GM23338 (cell line): Measurements from ENCODE around the gene CCDC74A. TPM values are rescaled to one million over a fixed set of nuclear protein-coding genes. Genes with fewer than 3 reads are reported as not detected.

Experiments used
- ATAC-seq: fragments of 200-7000 bp; cut with Tn5 transposase; 3 replicates; pipeline ENCODE4 v1.9.1; 2020
- DNase-seq: peaks from one replicate; pipeline ENCODE4 v3.0.0-alpha.2; 2015; ENCODE audit warnings: low spot score
- H2AFZ ChIP-seq: fragments of 200-600 bp; sonication (generic); 2 replicates; pipeline ENCODE4 v1.8.0; 2016; ENCODE audit warnings: antibody characterized with exemption, mild to moderate bottlenecking, moderate library complexity
- H3F3A ChIP-seq: fragments of 200-600 bp; sonication (generic); replicated peaks from 2 replicates; pipeline ENCODE4 v1.8.0; 2017; ENCODE audit warnings: antibody characterized with exemption, mixed run types, low read depth
- H3K27ac ChIP-seq: fragments of 200-600 bp; sonication (generic); 2 replicates; pipeline ENCODE4 v1.6.1; 2016; ENCODE audit warnings: low read depth
- H3K27me3 ChIP-seq: fragments of 200-600 bp; sonication (generic); 2 replicates; pipeline ENCODE4 v1.8.0; 2016; ENCODE audit warnings: mild to moderate bottlenecking, mixed run types, moderate library complexity; ENCODE audit not compliant: insufficient read depth
- H3K36me3 ChIP-seq: fragments of 200-600 bp; sonication (generic); 2 replicates; pipeline ENCODE4 v1.8.0; 2016; ENCODE audit warnings: mild to moderate bottlenecking; ENCODE audit not compliant: insufficient read depth
- H3K4me1 ChIP-seq: fragments of 200-600 bp; sonication (generic); 2 replicates; pipeline ENCODE4 v1.8.0; 2016; ENCODE audit warnings: mild to moderate bottlenecking, moderate library complexity; ENCODE audit not compliant: insufficient read depth
- H3K4me2 ChIP-seq: fragments of 200-600 bp; sonication (generic); 2 replicates; pipeline ENCODE4 v1.7.1; 2017; ENCODE audit warnings: mixed run types
- H3K4me3 ChIP-seq: fragments of 200-600 bp; sonication (generic); 2 replicates; pipeline ENCODE4 v1.6.1; 2016; ENCODE audit warnings: mixed run types
- H3K79me2 ChIP-seq: fragments of 200-600 bp; sonication (generic); replicated peaks from 2 replicates; pipeline ENCODE4 v1.8.0; 2017; ENCODE audit warnings: mild to moderate bottlenecking; ENCODE audit not compliant: insufficient read depth
- H3K9me2 ChIP-seq: fragments of 200-600 bp; sonication (generic); 2 replicates; pipeline ENCODE4 v1.8.0; 2017; ENCODE audit not compliant: insufficient read depth
- H4K20me1 ChIP-seq: fragments of 200-600 bp; sonication (generic); replicated peaks from 2 replicates; pipeline ENCODE4 v1.8.0; 2017; ENCODE audit warnings: mild to moderate bottlenecking; ENCODE audit not compliant: insufficient read depth
- H3K27ac Mint-ChIP-seq: 2 replicates; pipeline ENCODE4 v1.8.0; 2020; ENCODE audit warnings: inconsistent platforms, mild to moderate bottlenecking, moderate library complexity, mixed read lengths
- H3K27me3 Mint-ChIP-seq: 3 replicates; pipeline ENCODE4 v1.8.0; 2022; ENCODE audit warnings: low read depth, mild to moderate bottlenecking, moderate library complexity, mixed read lengths, inconsistent platforms; ENCODE audit not compliant: insufficient read depth, poor library complexity
- H3K36me3 Mint-ChIP-seq: 3 replicates; pipeline ENCODE4 v1.8.0; 2021; ENCODE audit warnings: low read depth, mild to moderate bottlenecking, inconsistent platforms, moderate library complexity, mixed read lengths
- H3K4me1 Mint-ChIP-seq: 3 replicates; pipeline ENCODE4 v1.8.0; 2020; ENCODE audit warnings: mild to moderate bottlenecking, inconsistent platforms, mixed read lengths
- H3K4me3 Mint-ChIP-seq: 3 replicates; pipeline ENCODE4 v1.8.0; 2021; ENCODE audit warnings: moderate library complexity, mild to moderate bottlenecking, inconsistent platforms, mixed read lengths
- H3K9me3 Mint-ChIP-seq: 3 replicates; pipeline ENCODE4 v1.8.0; 2020; ENCODE audit warnings: moderate library complexity, mild to moderate bottlenecking, inconsistent platforms, mixed read lengths
- JUNB ChIP-seq: IDR thresholded peaks from one replicate; pipeline ENCODE4 v1.6.1; 2016; ENCODE audit warnings: antibody characterized with exemption; ENCODE audit not compliant: unreplicated experiment
- STAT1 ChIP-seq: IDR thresholded peaks from one replicate; pipeline ENCODE4 v1.6.1; 2016; ENCODE audit warnings: antibody characterized with exemption; ENCODE audit not compliant: unreplicated experiment
- ZNF331 ChIP-seq: fragments of 250-450 bp; sonication (Bioruptor Pico); IDR thresholded peaks from 2 replicates; pipeline ENCODE4 v1.5.0; 2020; ENCODE audit warnings: low read depth, mild to moderate bottlenecking, moderate library complexity
- microRNA-seq: library from miRNA; unstranded; fragments of <30 nt; microRNA quantifications from one replicate; pipeline ENCODE4, GENCODE V29; 2017
- polyA plus RNA-seq: library from polyadenylated mRNA; unstranded; fragments of >200 nt; fragmentation: Nextera tagmentation; extraction: Ambion mirVana; gene quantifications from 2 replicates; pipeline ENCODE4 v1.2.1, GENCODE V29; 2016
- total RNA-seq: library from RNA; depleted of rRNA; stranded (reverse); fragments of >200 nt; shearing (Covaris generic); gene quantifications from 2 replicates; pipeline ENCODE4 v1.2.3, GENCODE V29; 2014; rRNA removed
- TF ChIP-seq, protein P1 (sequence below): IDR thresholded peaks from 2 replicates; pipeline ENCODE4 v1.6.1; 2016; ENCODE audit warnings: antibody characterized with exemption

The CCDC74A gene
- total and polyA plus RNA-seq, 2 experiments from 2014 or later = 16.5 to 47.8 TPM

DNA sequence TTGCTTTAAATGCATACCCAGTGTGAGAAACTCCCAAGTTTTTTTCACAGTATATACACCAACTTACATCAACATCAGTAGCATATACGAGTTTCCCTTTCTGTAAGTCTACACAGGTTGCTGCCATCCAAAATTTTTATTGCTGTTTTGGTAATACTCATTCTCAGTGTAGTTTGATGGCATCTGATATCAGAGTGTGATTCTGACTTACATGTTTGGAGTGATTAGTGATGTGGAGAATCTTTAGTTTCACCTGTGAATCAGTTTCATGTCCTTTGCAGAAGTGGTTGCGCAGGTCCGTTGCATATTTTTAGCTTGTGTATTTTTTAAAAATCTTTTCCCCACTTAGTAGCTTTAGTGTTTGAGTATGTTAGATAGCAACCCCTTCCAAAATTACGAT is 50.1 kb downstream of the CCDC74A start (continued):
- TF ChIP-seq, protein P1, sequence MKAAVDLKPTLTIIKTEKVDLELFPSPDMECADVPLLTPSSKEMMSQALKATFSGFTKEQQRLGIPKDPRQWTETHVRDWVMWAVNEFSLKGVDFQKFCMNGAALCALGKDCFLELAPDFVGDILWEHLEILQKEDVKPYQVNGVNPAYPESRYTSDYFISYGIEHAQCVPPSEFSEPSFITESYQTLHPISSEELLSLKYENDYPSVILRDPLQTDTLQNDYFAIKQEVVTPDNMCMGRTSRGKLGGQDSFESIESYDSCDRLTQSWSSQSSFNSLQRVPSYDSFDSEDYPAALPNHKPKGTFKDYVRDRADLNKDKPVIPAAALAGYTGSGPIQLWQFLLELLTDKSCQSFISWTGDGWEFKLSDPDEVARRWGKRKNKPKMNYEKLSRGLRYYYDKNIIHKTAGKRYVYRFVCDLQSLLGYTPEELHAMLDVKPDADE = no peak

DNA sequence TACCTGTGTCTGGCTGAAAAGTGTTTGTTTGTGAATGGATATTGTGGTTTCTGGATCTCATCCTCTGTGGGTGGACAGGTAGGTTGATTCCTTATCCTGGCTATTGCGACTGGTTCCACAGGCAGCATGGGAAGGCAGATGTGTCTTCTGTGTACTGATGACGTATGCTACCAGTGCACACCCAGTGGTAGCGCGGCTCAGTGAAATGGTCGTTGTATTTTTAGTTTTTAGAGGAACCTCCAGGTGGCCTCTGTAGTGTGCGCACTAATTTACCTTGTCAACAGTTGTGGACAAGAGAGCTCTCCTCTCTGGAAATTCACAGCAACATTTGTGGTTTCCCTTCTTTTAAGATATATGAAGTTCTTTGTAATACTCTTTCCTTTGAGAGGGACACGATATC is 52.5 kb downstream of the CCDC74A start:
- Histone ChIP-seq H2AFZ (no peak overlapping the region), H3K4me1 (no peaks in the 10 kb centered on the region; the same call in 1 of the 2 replicates), H3K4me3 (no peak overlapping the region), H3K9me2 (no peaks in the 10 kb centered on the region), H3K79me2 (no peaks in the 10 kb centered on the region), H3F3A (no peaks in the 10 kb centered on the region), H3K27ac (no peak overlapping the region), H3K4me2 (no peak overlapping the region), H3K36me3 (no peaks in the 10 kb centered on the region), H4K20me1 (no peaks in the 10 kb centered on the region), H3K27me3 (no peaks in the 10 kb centered on the region)
- TF ChIP-seq STAT1 (no peak), ZNF331 (no peak), JUNB (no peak)
- peaks cover 9% of the 10 kb centered on the region for H3K4me1 Mint-ChIP-seq
- H3K9me3 Mint-ChIP-seq = no peaks in the 10 kb centered on the region
- ATAC-seq = no peak
- H3K4me3 Mint-ChIP-seq = no peak overlapping the region
- peaks cover 2% of the 10 kb centered on the region for H3K27me3 Mint-ChIP-seq
- DNase-seq = no peak
- H3K36me3 Mint-ChIP-seq = no peaks in the 10 kb centered on the region
- H3K27ac Mint-ChIP-seq = no peak overlapping the region

Small RNA genes within 50 kb of the gene (microRNA-seq; reads per million reads assigned to microRNA genes)
- gene MIR4784 = not detected

Other genes with a start within 250 kb of the CCDC74A start
- gene RAB6D, start 163.7 kb upstream of the CCDC74A start, total RNA-seq = not detected in 2 replicates
- 0.16 and 0.37 TPM in 2 replicates for gene RAB6D, start 163.7 kb upstream of the CCDC74A start, polyA plus RNA-seq
- gene TUBA3D, start 51.8 kb upstream of the CCDC74A start, total RNA-seq = not detected in 2 replicates
- 0.27 and 0.33 TPM in 2 replicates for gene TUBA3D, start 51.8 kb upstream of the CCDC74A start, polyA plus RNA-seq
- gene MZT2A, start 35.5 kb upstream of the CCDC74A start, total RNA-seq = 56.9 and 69.0 TPM in 2 replicates
- gene MZT2A, start 35.5 kb upstream of the CCDC74A start, polyA plus RNA-seq = 120 and 141 TPM in 2 replicates